Middle frontal gyrus (tissue), 1 donor: Measurements from ENCODE around the gene PPP1R8.
A peak's percentile ranks its signal among the peaks of the same experiment; 100 is the strongest.
"Not testable (repeated sequence)": the region's sequence is repeated elsewhere in the genome, so short reads cannot be mapped to it uniquely, and the experiment has no call there.

Experiments used
- DNase-seq: peaks from one replicate; pipeline ENCODE4 v3.0.0-alpha.2; 2015; ENCODE audit warnings: low spot score; ENCODE audit errors: extremely low spot score

PPP1R8 gene

DNA sequence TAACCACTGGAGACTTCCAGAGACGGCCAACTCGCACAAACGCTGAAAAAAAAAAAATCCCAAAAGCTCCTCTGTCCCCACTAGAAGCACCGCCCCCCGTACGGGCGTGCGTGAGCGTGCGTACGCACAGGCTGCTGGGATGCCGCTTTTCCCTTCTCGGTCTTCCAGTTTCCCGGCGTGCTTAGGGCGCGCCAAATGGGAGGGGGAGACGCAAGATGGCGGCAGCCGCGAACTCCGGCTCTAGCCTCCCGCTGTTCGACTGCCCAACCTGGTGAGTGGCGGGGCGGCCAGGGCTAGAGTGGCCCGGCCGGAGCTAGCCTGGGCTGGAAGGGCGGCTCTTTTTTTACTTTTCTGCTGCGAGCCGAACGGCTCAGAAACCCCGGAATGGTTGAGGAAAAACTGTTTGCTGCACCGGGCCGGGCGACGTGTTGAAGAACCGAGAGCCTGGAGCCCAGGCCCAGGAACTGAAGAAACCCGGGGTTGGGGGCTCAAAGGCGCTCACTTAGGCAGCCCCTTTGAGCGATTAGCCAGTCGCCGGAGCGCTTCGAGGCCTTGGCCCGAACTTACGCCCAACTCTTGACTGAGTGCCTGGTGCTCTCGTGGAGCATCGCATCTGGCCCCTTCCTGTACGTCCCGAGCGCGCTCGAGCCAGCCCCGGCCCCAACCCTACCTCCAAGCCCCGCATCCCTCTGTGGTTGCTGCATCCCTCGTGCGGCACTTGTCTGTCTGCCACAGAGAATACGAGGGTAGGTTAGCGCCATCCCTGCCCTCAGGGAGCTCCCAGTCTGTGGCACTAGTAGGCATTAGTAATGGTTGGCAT, at the start of gene PPP1R8:
Gene PPP1R8 (plus strand): TSS at position 162 of the 820 bp plus-strand sequence. CDS start 54 bp downstream, at position 216.
- peak; percentile 97 for DNase-seq

DNA sequence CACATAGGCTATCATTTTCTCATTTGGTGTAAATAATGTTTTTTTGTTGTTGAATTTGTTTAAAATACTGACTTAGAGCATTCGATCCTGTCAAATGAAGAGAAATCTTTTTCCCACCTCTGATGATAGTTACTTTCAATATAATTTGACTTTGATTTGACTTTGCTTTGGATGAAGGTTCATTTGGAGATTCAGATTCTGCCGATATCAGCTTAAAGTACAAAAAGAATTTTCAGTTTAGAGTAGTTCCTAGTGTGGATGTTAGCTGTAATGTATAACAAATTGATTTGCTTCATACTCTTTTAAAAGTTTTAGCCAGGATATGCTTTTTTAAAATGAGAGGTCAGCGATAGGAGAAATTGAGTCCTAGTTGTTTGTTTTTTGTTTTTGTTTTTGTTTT, 47.6 kb upstream of the PPP1R8 start:
- DNase-seq: no peak

DNA sequence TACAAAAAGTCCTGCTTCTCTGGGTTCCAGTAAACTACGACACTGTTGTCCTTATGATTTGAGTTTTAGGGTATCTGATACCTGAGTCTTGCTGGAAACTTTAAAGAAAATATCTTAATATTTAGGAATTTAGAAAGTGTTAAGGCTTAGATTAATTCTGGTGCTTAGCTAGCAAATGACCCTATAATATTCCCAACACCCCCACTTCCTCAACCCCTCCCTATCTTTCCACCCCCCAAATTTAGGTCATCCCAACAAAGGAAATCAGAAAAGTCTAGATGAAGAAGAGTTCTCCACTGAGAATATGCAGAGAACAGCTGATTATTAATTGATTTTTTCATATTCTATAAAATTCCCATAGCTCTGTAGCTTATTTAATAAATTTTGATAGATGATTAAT, 45.9 kb upstream of the PPP1R8 start:
- DNase-seq: no peak

DNA sequence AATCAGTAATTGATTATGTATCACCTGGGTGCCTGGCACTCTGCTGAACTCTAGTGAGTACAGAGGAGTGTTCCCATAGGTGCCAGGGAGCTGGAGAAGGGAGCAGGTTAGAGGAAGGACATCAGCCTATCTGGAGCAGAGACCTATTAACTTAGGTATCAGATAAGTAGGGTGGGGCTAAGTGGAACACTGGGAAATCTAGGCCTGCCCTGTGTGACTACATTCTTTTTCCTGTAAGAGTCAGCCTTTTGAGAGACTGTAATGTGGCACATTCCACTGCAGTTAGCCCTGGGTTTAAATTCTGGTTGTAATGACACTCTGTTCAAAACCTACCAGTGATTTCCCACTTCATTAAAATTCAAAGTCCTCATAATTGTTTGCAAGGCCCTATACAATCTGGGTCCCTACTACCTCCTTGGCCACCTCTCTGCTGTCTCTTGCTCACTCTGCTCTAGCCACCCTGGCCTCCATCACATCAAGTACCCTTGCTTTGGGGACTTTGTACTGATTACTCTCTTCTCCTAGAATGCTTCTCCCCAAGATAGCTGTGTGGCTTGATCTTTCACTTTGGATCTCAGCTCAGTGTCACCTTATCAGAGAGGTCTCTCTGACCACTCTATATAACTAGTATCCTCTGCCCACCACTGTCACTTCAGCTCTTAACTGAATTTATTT, 44.7 kb upstream of the PPP1R8 start:
- no peak for DNase-seq

DNA sequence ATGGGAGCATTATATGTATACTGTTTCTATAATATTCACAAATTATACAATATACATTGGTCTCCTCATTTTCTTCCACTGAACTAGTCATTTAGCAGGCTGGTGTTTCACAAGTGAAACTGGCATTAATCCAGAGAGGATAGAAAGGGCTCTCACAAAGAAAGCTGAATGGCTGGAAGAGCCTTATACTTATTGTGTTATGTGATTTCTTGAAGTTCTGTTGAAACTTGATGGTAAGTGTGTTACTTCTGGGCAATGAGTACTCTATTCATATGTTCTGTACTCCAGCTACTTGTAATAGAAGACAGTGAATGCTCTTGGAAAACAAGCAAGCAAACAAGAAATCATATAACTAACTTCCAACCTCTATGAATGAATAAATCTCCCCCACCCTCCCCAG, 42.7 kb upstream of the PPP1R8 start:
- no peak for DNase-seq

- no peak for DNase-seq
Measured at GRCh38 chr1:27789540-27790041, 41.0 kb upstream of the PPP1R8 start.

- DNase-seq: not testable (repeated sequence)
Measured at GRCh38 chr1:27790270-27790669, 40.3 kb upstream of the PPP1R8 start.

GRCh38 chr1:27795601-27796000, 35.0 kb upstream of the PPP1R8 start:
- no peak for DNase-seq

- DNase-seq: no peak
Measured at GRCh38 chr1:27804791-27805190, 25.8 kb upstream of the PPP1R8 start.

- no peak for DNase-seq
Measured at GRCh38 chr1:27806758-27807157, 23.8 kb upstream of the PPP1R8 start.

GRCh38 chr1:27807385-27807784, 23.2 kb upstream of the PPP1R8 start:
- DNase-seq: no peak

- DNase-seq: not testable (repeated sequence)
Measured at GRCh38 chr1:27808131-27808530, 22.5 kb upstream of the PPP1R8 start.

DNA sequence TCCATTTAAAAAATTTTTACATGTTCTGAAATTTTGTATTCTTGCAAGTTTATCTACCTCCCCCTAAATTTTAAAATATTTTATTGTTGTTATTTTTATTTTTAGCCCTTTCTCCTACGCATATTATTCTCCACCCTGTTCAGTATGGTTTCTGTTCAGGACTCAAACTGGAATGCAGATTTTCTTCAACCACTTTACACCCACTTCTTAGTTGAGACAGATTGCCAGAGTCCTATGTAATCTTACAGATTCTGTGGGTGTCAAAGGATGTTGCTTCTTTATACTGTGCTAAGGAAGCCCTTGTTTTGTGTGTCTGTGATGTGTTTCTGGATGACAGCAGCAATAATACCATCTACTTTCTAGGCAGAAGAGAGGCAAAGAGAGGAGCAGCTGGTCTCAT, 20.7 kb upstream of the PPP1R8 start:
- DNase-seq: peak; percentile 31

- DNase-seq: no peak
Measured at GRCh38 chr1:27811741-27812500, 18.7 kb upstream of the PPP1R8 start.

GRCh38 chr1:27816921-27817630, 13.5 kb upstream of the PPP1R8 start:
- no peak for DNase-seq

GRCh38 chr1:27821761-27822315, 8.7 kb upstream of the PPP1R8 start:
- DNase-seq: no peak

DNA sequence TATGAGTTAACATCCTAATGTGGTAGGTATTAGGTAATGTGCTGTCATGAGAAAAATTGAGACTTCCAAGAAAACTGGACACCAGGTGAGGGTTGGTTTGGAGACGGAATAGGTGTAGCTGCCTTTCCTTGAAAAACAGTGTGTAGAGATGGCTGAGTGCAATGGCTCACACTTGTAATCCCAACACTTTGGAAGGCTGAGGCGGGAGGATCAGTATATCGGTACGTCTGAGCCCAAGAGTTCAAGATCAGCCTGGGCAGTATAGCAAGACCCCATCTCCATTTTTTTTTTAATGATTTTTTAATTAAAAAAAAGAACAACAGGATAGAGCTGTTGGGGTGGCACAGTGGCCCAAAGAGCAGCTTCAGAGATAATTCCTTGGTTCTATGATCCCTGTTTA, 6.8 kb upstream of the PPP1R8 start:
- DNase-seq: no peak

GRCh38 chr1:27824411-27824810, 6.2 kb upstream of the PPP1R8 start:
- no peak for DNase-seq

GRCh38 chr1:27829339-27829960, 1.1 kb upstream of the PPP1R8 start:
- DNase-seq: not testable (repeated sequence)
